KMS-11 (cell line): Measurements from ENCODE around the gene TULP4.

Experiments used
- H2AFZ ChIP-seq: fragments of 200-600 bp; sonication (generic); 2 replicates; pipeline ENCODE4 v1.6.1; 2016; ENCODE audit warnings: antibody characterized with exemption, mixed run types, low read depth
- H3K27ac ChIP-seq: fragments of 200-600 bp; sonication (generic); 2 replicates; pipeline ENCODE4 v1.6.1; 2016; ENCODE audit warnings: mild to moderate bottlenecking, mixed run types
- H3K27me3 ChIP-seq: fragments of 200-600 bp; sonication (generic); 2 replicates; pipeline ENCODE4 v1.6.1; 2017; ENCODE audit warnings: mild to moderate bottlenecking, low read depth, mixed run types, moderate library complexity; ENCODE audit not compliant: insufficient read depth
- H3K36me3 ChIP-seq: fragments of 200-600 bp; sonication (generic); 2 replicates; pipeline ENCODE4 v1.6.1; 2017; ENCODE audit warnings: mild to moderate bottlenecking, mixed run types; ENCODE audit not compliant: insufficient read depth
- H3K4me1 ChIP-seq: fragments of 200-600 bp; sonication (generic); 2 replicates; pipeline ENCODE4 v1.6.1; 2016; ENCODE audit warnings: mild to moderate bottlenecking, low read depth, mixed run types; ENCODE audit not compliant: poor library complexity, severe bottlenecking
- H3K4me2 ChIP-seq: fragments of 200-600 bp; sonication (generic); 2 replicates; pipeline ENCODE4 v1.7.0; 2016; ENCODE audit warnings: mild to moderate bottlenecking, mixed run types
- H3K4me3 ChIP-seq: fragments of 200-600 bp; sonication (generic); IDR thresholded peaks from 2 replicates; pipeline ENCODE4 v1.6.1; 2017; ENCODE audit warnings: low read depth, low read length, mixed read lengths; ENCODE audit not compliant: insufficient read depth
- H3K79me2 ChIP-seq: fragments of 200-600 bp; sonication (generic); 2 replicates; pipeline ENCODE4 v1.6.1; 2016; ENCODE audit warnings: low read depth, mixed run types; ENCODE audit not compliant: insufficient read depth
- H3K9ac ChIP-seq: fragments of 200-600 bp; sonication (generic); 2 replicates; pipeline ENCODE4 v1.6.1; 2016; ENCODE audit warnings: mild to moderate bottlenecking, mixed run types
- H4K20me1 ChIP-seq: fragments of 200-600 bp; sonication (generic); 2 replicates; pipeline ENCODE4 v1.6.1; 2016; ENCODE audit warnings: mild to moderate bottlenecking, mixed run types; ENCODE audit not compliant: insufficient read depth
- CTCF ChIP-seq: fragments of 200-600 bp; sonication (generic); conservative IDR thresholded peaks from 2 replicates; pipeline ENCODE4 v1.6.1; 2017; ENCODE audit warnings: low read depth, mild to moderate bottlenecking, antibody characterized with exemption, low read length, moderate library complexity, mixed read lengths

The TULP4 gene

DNA sequence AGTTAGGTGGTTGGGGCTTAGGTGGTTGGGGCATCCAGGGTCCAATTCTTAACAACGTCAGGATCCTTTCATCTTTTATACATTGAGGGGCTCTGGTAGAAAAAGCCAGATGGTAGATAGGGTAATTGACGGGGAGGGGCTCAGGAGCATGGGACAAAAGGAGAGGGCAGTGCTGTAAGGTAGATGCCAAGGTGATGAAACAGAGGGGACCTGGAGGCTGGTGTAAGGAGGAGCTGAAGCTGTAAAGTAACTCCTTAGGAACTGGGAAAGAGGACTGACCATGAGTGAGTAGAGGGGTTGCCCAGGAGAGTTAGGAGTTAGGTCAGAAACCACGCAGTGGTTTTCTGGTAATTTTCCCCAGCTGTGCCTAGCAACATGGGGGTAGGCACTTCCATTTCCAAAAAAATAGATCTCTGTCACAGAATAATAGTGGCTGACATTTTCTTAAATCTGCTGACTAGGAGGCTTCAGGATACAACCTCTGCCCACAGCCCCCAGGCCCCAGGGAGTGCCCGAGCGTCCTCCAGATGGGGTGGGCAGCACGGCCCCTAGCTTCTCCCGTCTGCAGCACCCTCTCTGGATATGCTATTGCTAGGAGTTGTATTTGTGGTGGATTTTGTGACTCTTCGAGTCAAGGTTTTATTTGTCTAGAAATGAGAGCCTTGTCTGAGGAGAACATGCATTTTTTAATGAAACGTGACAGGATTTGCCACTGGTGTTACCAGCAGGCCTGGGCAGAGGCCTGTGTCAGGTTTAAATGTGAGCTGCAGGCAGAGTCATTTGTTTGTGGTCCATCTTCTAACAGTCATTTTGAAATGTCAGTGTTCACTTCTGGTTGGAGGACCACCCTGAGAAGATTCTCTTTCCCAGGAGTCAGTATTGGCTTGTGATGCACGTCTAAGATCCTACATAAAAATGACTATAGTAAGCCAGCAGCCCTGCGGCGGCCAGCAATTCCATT is 44.6 kb downstream of the TULP4 start:
- H3K27me3 ChIP-seq, result no peaks in the 10 kb centered on the region
- TF ChIP-seq CTCF, result no peak
- H3K9ac ChIP-seq, result no peak overlapping the region
- H2AFZ ChIP-seq, result no peak overlapping the region
- H3K27ac ChIP-seq, result no peak overlapping the region
- no peaks in the 10 kb centered on the region for H3K79me2 ChIP-seq
- no peak overlapping the region for H3K4me3 ChIP-seq
- H4K20me1 ChIP-seq, result no peaks in the 10 kb centered on the region
- H3K4me2 ChIP-seq, result no peak overlapping the region
- no peaks in the 10 kb centered on the region for H3K36me3 ChIP-seq
- H3K4me1 ChIP-seq, result peaks cover 22% of the 10 kb centered on the region

GRCh38 chr6:158357570-158358216 is 45.4 kb downstream of the TULP4 start:
- H3K27ac ChIP-seq, result no peak overlapping the region

GRCh38 chr6:158358450-158359077 is 46.3 kb downstream of the TULP4 start:
- no peak overlapping the region for H3K27ac ChIP-seq
- H3K4me1 ChIP-seq, result peaks cover 27% of the 10 kb centered on the region
- H3K4me3 ChIP-seq, result no peak overlapping the region
- TF ChIP-seq CTCF, result no peak
- no peaks in the 10 kb centered on the region for H3K36me3 ChIP-seq
- H4K20me1 ChIP-seq, result no peaks in the 10 kb centered on the region
- no peak overlapping the region for H3K9ac ChIP-seq
- no peaks in the 10 kb centered on the region for H3K27me3 ChIP-seq
- no peaks in the 10 kb centered on the region for H3K79me2 ChIP-seq
- no peak overlapping the region for H2AFZ ChIP-seq
- H3K4me2 ChIP-seq, result no peak overlapping the region

More at GRCh38 chr6:158357570-158358216, 45.4 kb downstream of the TULP4 start:
- no peak for TF ChIP-seq CTCF
- Histone ChIP-seq H3K27me3 (no peaks in the 10 kb centered on the region), H3K4me1 (peaks cover 27% of the 10 kb centered on the region), H2AFZ (no peak overlapping the region), H4K20me1 (no peaks in the 10 kb centered on the region), H3K4me2 (no peak overlapping the region), H3K4me3 (no peak overlapping the region), H3K36me3 (no peaks in the 10 kb centered on the region), H3K79me2 (no peaks in the 10 kb centered on the region), H3K9ac (no peak overlapping the region)

- Histone ChIP-seq H3K4me3 (no peak overlapping the region), H3K4me1 (peaks cover 27% of the 10 kb centered on the region), H3K36me3 (no peaks in the 10 kb centered on the region), H3K27ac (no peak overlapping the region), H3K4me2 (no peak overlapping the region), H3K9ac (no peak overlapping the region), H3K79me2 (no peaks in the 10 kb centered on the region), H2AFZ (no peak overlapping the region), H3K27me3 (no peaks in the 10 kb centered on the region), H4K20me1 (no peaks in the 10 kb centered on the region)
- no peak for TF ChIP-seq CTCF
Measured at GRCh38 chr6:158361068-158361467, 48.8 kb downstream of the TULP4 start.
